ENCODE data around the gene CCL4. TPM values are rescaled to one million over a fixed set of nuclear protein-coding genes. Genes with fewer than 3 reads are reported as not detected.
"Not testable (repeated sequence)": the region's sequence is repeated elsewhere in the genome, so short reads cannot be mapped to it uniquely, and the experiment has no call there.

The CCL4 gene
- total RNA-seq, 1 donor from 2014 or later = not detected

GRCh38 chr17:36107660-36108059, 4.0 kb downstream of the CCL4 start:
- DNase-seq (ENCODE audit: low spot score, unreplicated experiment) = no peak
- no peaks in the 10 kb centered on the region for H3K36me3 Mint-ChIP-seq (ENCODE audit: insufficient read depth)

GRCh38 chr17:36108265-36108664, 4.6 kb downstream of the CCL4 start:
- H3K4me1 Mint-ChIP-seq (ENCODE audit: low read depth); H3K36me3 Mint-ChIP-seq (ENCODE audit: insufficient read depth); H3K27ac Mint-ChIP-seq; DNase-seq (ENCODE audit: low spot score, unreplicated experiment); H3K4me3 Mint-ChIP-seq (ENCODE audit: low read depth): not testable (repeated sequence)
- peaks cover 20% of the 10 kb centered on the region for H3K27me3 Mint-ChIP-seq
- H3K9me3 Mint-ChIP-seq (ENCODE audit: low read depth) = peaks cover 11% of the 10 kb centered on the region

More at GRCh38 chr17:36107660-36108059, 4.0 kb downstream of the CCL4 start:
- Mint-ChIP-seq H3K27me3 (peaks cover 20% of the 10 kb centered on the region), H3K4me1 (ENCODE audit: low read depth) (peaks cover 4% of the 10 kb centered on the region), H3K27ac (no peak overlapping the region), H3K4me3 (ENCODE audit: low read depth) (no peak overlapping the region), H3K9me3 (ENCODE audit: low read depth) (peaks cover 9% of the 10 kb centered on the region)
- no peak for TF ChIP-seq CTCF (IDR thresholded peaks at IDR 0.05; ENCODE audit: unreplicated experiment)

GRCh38 chr17:36111068-36111490, 7.5 kb downstream of the CCL4 start:
- no peaks in the 10 kb centered on the region for H3K36me3 Mint-ChIP-seq (ENCODE audit: insufficient read depth)
- peaks cover 5% of the 10 kb centered on the region for H3K27me3 Mint-ChIP-seq
- H3K4me1 Mint-ChIP-seq (ENCODE audit: low read depth) = peaks cover 2% of the 10 kb centered on the region
- no peak for TF ChIP-seq CTCF (IDR thresholded peaks at IDR 0.05; ENCODE audit: unreplicated experiment)
- peaks cover 11% of the 10 kb centered on the region for H3K9me3 Mint-ChIP-seq (ENCODE audit: low read depth)
- H3K27ac Mint-ChIP-seq = no peak overlapping the region
- no peak overlapping the region for H3K4me3 Mint-ChIP-seq (ENCODE audit: low read depth)
- DNase-seq (ENCODE audit: low spot score, unreplicated experiment) = no peak

- H3K4me1 Mint-ChIP-seq (ENCODE audit: low read depth) = peaks cover 2% of the 10 kb centered on the region
- no peak overlapping the region for H3K4me3 Mint-ChIP-seq (ENCODE audit: low read depth)
- no peak overlapping the region for H3K27ac Mint-ChIP-seq
- no peak for DNase-seq (ENCODE audit: low spot score, unreplicated experiment)
- no peak for TF ChIP-seq CTCF (IDR thresholded peaks at IDR 0.05; ENCODE audit: unreplicated experiment)
- H3K36me3 Mint-ChIP-seq (ENCODE audit: insufficient read depth) = no peaks in the 10 kb centered on the region
- H3K27me3 Mint-ChIP-seq = no peaks in the 10 kb centered on the region
- H3K9me3 Mint-ChIP-seq (ENCODE audit: low read depth) = peaks cover 11% of the 10 kb centered on the region
These were observed 8.9 kb downstream of the CCL4 start for GRCh38 chr17:36112572-36112971.

GRCh38 chr17:36113131-36113530, 9.5 kb downstream of the CCL4 start:
- not testable (repeated sequence) for H3K27me3 Mint-ChIP-seq; DNase-seq (ENCODE audit: low spot score, unreplicated experiment); H3K4me1 Mint-ChIP-seq (ENCODE audit: low read depth); H3K27ac Mint-ChIP-seq; H3K36me3 Mint-ChIP-seq (ENCODE audit: insufficient read depth); H3K4me3 Mint-ChIP-seq (ENCODE audit: low read depth)
- peaks cover 11% of the 10 kb centered on the region for H3K9me3 Mint-ChIP-seq (ENCODE audit: low read depth)

GRCh38 chr17:36114971-36115648, 11.5 kb downstream of the CCL4 start:
- H3K4me3 Mint-ChIP-seq (ENCODE audit: low read depth); H3K36me3 Mint-ChIP-seq (ENCODE audit: insufficient read depth); DNase-seq (ENCODE audit: low spot score, unreplicated experiment); H3K4me1 Mint-ChIP-seq (ENCODE audit: low read depth); H3K27me3 Mint-ChIP-seq; H3K27ac Mint-ChIP-seq: not testable (repeated sequence)
- peaks cover 11% of the 10 kb centered on the region for H3K9me3 Mint-ChIP-seq (ENCODE audit: low read depth)

- not testable (repeated sequence) for H3K36me3 Mint-ChIP-seq (ENCODE audit: insufficient read depth); H3K27me3 Mint-ChIP-seq; H3K4me3 Mint-ChIP-seq (ENCODE audit: low read depth); DNase-seq (ENCODE audit: low spot score, unreplicated experiment); H3K4me1 Mint-ChIP-seq (ENCODE audit: low read depth); H3K27ac Mint-ChIP-seq
- H3K9me3 Mint-ChIP-seq (ENCODE audit: low read depth) = peaks cover 11% of the 10 kb centered on the region
These were observed 12.0 kb downstream of the CCL4 start for GRCh38 chr17:36115649-36115977.
